Transverse colon (tissue), 4 donors: ENCODE results near the gene AGPAT2.

Experiments used
- CTCF ChIP-seq, 5 experiments: fragments of 200-600 bp in 3 of 5; fragments of 450-650 bp in 2 of 5; sonication (generic) in 3 of 5; IDR thresholded peaks; 1 replicate in 2 of 5; 2 replicates in 3 of 5; pipeline ENCODE4 v1.5.1; 2016 to 2017; ENCODE audit warnings: antibody characterized with exemption in 5 of 5, inconsistent platforms in 3 of 5, mild to moderate bottlenecking in 2 of 5, moderate library complexity in 1 of 5
- POLR2A ChIP-seq: fragments of 450-650 bp; IDR thresholded peaks from one replicate; pipeline ENCODE4 v1.6.1; 2016; ENCODE audit warnings: antibody characterized with exemption, mild to moderate bottlenecking, moderate library complexity
- POLR2AphosphoS5 ChIP-seq, 3 donors: sonication (generic); formaldehyde crosslinking; IDR thresholded peaks; one replicate each; pipeline ENCODE4 v1.6.1; 2016; ENCODE audit warnings: antibody characterized with exemption in 3 of 3

GRCh38 chr9:136722093-136722968, 35.1 kb upstream of the AGPAT2 start:
- TF ChIP-seq CTCF (IDR thresholded peaks at IDR 0.05): no peak
- TF ChIP-seq POLR2A: no peak
- no peak for TF ChIP-seq POLR2AphosphoS5 (IDR thresholded peaks at IDR 0.05)
